PFSK-1 (cell line): Measurements from ENCODE around the gene FREM3.

Source experiments
- FOXP2 ChIP-seq: optimal IDR thresholded peaks from 2 replicates; pipeline ENCODE3; 2011; ENCODE audit warnings: borderline replicate concordance, control low read depth, inconsistent platforms; ENCODE audit not compliant: insufficient read depth; ENCODE audit errors: extremely low read length, extremely low read depth
- POLR2AphosphoS5 ChIP-seq: IDR thresholded peaks from 2 replicates; pipeline ENCODE4 v1.6.1; 2012; ENCODE audit warnings: low read depth, mild to moderate bottlenecking, control low read depth, low read length, moderate library complexity
- REST ChIP-seq, 2 experiments: IDR thresholded peaks; 2 replicates each; pipeline versions ENCODE4 v1.6.1 to v1.8.0; 2011 to 2012; ENCODE audit warnings: low read depth in 2 of 2, low read length in 2 of 2, control low read depth in 1 of 2, inconsistent platforms in 1 of 2, mild to moderate bottlenecking in 1 of 2, moderate library complexity in 1 of 2; ENCODE audit not compliant: insufficient read depth in 1 of 2
- SIN3A ChIP-seq: IDR thresholded peaks from 2 replicates; pipeline ENCODE4 v1.6.1; 2012; ENCODE audit warnings: mild to moderate bottlenecking, low read length, moderate library complexity, borderline replicate concordance; ENCODE audit not compliant: insufficient read depth
- TAF1 ChIP-seq: IDR thresholded peaks from 2 replicates; pipeline ENCODE4 v1.6.1; 2012; ENCODE audit warnings: low read length, control low read depth, borderline replicate concordance; ENCODE audit not compliant: insufficient read depth

FREM3 gene

GRCh38 chr4:143606480-143606879 is 94.0 kb downstream of the FREM3 start:
- no peak for TF ChIP-seq SIN3A
- no peak for TF ChIP-seq FOXP2
- TF ChIP-seq POLR2AphosphoS5 = no peak
- no peak for TF ChIP-seq REST (IDR thresholded peaks at IDR 0.05; ENCODE audit: insufficient read depth in 1 of 2, low read depth in 2 of 2, low read length in 2 of 2)
- TF ChIP-seq TAF1 = no peak

- TF ChIP-seq FOXP2 (no peak), TAF1 (no peak), SIN3A (no peak), REST (IDR thresholded peaks at IDR 0.05; ENCODE audit: insufficient read depth in 1 of 2, low read depth in 2 of 2, low read length in 2 of 2) (no peak), POLR2AphosphoS5 (no peak)
These were observed 100.6 kb downstream of the FREM3 start for GRCh38 chr4:143599827-143600226.

- TF ChIP-seq SIN3A (no peak), POLR2AphosphoS5 (no peak), TAF1 (no peak), REST (IDR thresholded peaks at IDR 0.05; ENCODE audit: insufficient read depth in 1 of 2, low read depth in 2 of 2, low read length in 2 of 2) (no peak), FOXP2 (no peak)
These were observed 101.7 kb downstream of the FREM3 start for GRCh38 chr4:143598816-143599215.

- TF ChIP-seq POLR2AphosphoS5 (no peak), REST (IDR thresholded peaks at IDR 0.05; ENCODE audit: insufficient read depth in 1 of 2, low read depth in 2 of 2, low read length in 2 of 2) (no peak), TAF1 (no peak), SIN3A (no peak), FOXP2 (no peak)
These were observed 103.2 kb downstream of the FREM3 start for GRCh38 chr4:143597276-143597675.

GRCh38 chr4:143587703-143588102 is 112.8 kb downstream of the FREM3 start:
- TF ChIP-seq REST (IDR thresholded peaks at IDR 0.05; ENCODE audit: insufficient read depth in 1 of 2, low read depth in 2 of 2, low read length in 2 of 2) (no peak), POLR2AphosphoS5 (no peak), FOXP2 (no peak), SIN3A (no peak), TAF1 (no peak)
